SK-N-MC (cell line): ENCODE data around the gene SQSTM1.

Source experiments
- EZH2 ChIP-seq: fragments of 200-600 bp; sonication (generic); IDR thresholded peaks from one replicate; pipeline ENCODE4 v1.6.1; 2017; ENCODE audit warnings: antibody characterized with exemption
- POLR2AphosphoS5 ChIP-seq: IDR thresholded peaks from 2 replicates; pipeline ENCODE4 v1.6.1; 2012; ENCODE audit warnings: mild to moderate bottlenecking, low read depth, low read length, borderline replicate concordance

DNA sequence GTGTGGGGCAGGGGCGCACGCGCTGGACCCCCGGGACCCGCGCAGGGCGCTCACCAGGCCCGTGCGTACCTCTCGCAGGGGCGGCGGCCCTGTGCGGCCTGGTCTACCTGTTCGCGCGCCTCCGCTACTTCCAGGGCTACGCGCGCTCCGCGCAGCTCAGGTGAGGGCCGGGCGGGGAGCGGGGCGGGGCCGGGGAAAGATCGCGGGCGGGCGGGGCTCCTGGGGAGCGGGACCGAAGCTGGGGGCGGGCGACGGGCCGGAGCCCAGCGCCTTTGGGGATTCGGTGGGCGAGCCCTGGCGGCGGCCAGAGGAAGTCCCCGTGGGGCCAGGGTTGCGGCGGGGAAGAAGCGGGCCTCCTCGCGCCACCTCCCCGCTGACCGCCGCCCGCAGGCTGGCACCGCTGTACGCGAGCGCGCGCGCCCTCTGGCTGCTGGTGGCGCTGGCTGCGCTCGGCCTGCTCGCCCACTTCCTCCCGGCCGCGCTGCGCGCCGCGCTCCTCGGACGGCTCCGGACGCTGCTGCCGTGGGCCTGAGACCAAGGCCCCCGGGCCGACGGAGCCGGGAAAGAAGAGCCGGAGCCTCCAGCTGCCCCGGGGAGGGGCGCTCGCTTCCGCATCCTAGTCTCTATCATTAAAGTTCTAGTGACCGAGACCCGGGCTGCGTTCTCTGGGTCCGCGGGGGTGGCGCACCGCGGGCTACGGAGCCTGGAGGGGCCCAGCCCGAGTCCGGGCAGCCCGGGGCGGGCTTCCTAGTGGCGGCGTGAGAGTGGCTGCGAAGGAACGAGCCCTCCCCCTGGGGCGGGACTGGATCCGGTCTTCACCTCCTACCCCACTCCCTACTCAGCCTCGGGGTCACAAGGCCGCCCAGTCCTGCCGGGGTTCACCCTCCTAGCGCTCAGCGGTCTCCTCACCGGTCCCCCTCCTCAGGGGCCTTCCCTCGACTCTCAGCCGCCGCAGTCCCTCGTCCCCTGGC, 24.6 kb upstream of the SQSTM1 start:
- no peak for TF ChIP-seq POLR2AphosphoS5
- TF ChIP-seq EZH2, result no peak
